NOMO-1 treated with DMSO at 0.1 percent for 48 hours (cell line): ENCODE data around the gene ENPP4.
"Not testable (repeated sequence)": the region's sequence is repeated elsewhere in the genome, so short reads cannot be mapped to it uniquely, and the experiment has no call there.

ENCODE experiments used
- DNase-seq: peaks from one replicate; lab custom pipeline; 2025; ENCODE audit not compliant: unreplicated experiment; lab: John Stamatoyannopoulos, UW

Gene ENPP4

GRCh38 chr6:46129629-46130511, at the start of gene ENPP4:
Gene ENPP4 (plus strand): TSS chr6:46129989. CDS start chr6:46139584, 9,595 bp downstream.
- peak; percentile 94 for DNase-seq

- no peak for DNase-seq
These were observed 49.7 kb upstream of the ENPP4 start for GRCh38 chr6:46080111-46080510.

- not testable (repeated sequence) for DNase-seq
These were observed 44.1 kb upstream of the ENPP4 start for GRCh38 chr6:46085688-46086087.

- peak; percentile 59 for DNase-seq
These were observed 39.4 kb upstream of the ENPP4 start for GRCh38 chr6:46090115-46091079.

- DNase-seq, result no peak
These were observed 38.7 kb upstream of the ENPP4 start for GRCh38 chr6:46091080-46091478.

- DNase-seq, result no peak
These were observed 34.5 kb upstream of the ENPP4 start for GRCh38 chr6:46095251-46095650.

- no peak for DNase-seq
These were observed 32.4 kb upstream of the ENPP4 start for GRCh38 chr6:46097366-46097765.

- DNase-seq, result no peak
These were observed 31.1 kb upstream of the ENPP4 start for GRCh38 chr6:46098678-46099077.

GRCh38 chr6:46099952-46100351, 29.8 kb upstream of the ENPP4 start:
- no peak for DNase-seq

GRCh38 chr6:46102123-46102522, 27.7 kb upstream of the ENPP4 start:
- no peak for DNase-seq

GRCh38 chr6:46103441-46104115, 26.2 kb upstream of the ENPP4 start:
- DNase-seq, result peak; percentile 13

- no peak for DNase-seq
These were observed 25.6 kb upstream of the ENPP4 start for GRCh38 chr6:46104209-46104608.

GRCh38 chr6:46105568-46105967, 24.2 kb upstream of the ENPP4 start:
- no peak for DNase-seq

- no peak for DNase-seq
These were observed 16.4 kb upstream of the ENPP4 start for GRCh38 chr6:46113370-46113769.

GRCh38 chr6:46115634-46116033, 14.2 kb upstream of the ENPP4 start:
- DNase-seq, result no peak

- peak; percentile 20 for DNase-seq
These were observed 13.5 kb upstream of the ENPP4 start for GRCh38 chr6:46116289-46116688.

GRCh38 chr6:46118157-46118556, 11.6 kb upstream of the ENPP4 start:
- DNase-seq, result no peak

GRCh38 chr6:46118836-46119235, 11.0 kb upstream of the ENPP4 start:
- DNase-seq, result no peak

GRCh38 chr6:46119679-46120078, 10.1 kb upstream of the ENPP4 start:
- DNase-seq, result not testable (repeated sequence)

GRCh38 chr6:46128476-46128875, 1.3 kb upstream of the ENPP4 start:
- DNase-seq, result peak; percentile 74

- DNase-seq, result no peak
These were observed 529 bp upstream of the ENPP4 start for GRCh38 chr6:46129291-46129628.
